Measurements from ENCODE around the gene MALAT1. TPM values are rescaled to one million over a fixed set of nuclear protein-coding genes. Genes with fewer than 3 reads are reported as not detected.

MALAT1 gene
- total RNA-seq, 1 donor from 2014 or later = 16,546 TPM

DNA sequence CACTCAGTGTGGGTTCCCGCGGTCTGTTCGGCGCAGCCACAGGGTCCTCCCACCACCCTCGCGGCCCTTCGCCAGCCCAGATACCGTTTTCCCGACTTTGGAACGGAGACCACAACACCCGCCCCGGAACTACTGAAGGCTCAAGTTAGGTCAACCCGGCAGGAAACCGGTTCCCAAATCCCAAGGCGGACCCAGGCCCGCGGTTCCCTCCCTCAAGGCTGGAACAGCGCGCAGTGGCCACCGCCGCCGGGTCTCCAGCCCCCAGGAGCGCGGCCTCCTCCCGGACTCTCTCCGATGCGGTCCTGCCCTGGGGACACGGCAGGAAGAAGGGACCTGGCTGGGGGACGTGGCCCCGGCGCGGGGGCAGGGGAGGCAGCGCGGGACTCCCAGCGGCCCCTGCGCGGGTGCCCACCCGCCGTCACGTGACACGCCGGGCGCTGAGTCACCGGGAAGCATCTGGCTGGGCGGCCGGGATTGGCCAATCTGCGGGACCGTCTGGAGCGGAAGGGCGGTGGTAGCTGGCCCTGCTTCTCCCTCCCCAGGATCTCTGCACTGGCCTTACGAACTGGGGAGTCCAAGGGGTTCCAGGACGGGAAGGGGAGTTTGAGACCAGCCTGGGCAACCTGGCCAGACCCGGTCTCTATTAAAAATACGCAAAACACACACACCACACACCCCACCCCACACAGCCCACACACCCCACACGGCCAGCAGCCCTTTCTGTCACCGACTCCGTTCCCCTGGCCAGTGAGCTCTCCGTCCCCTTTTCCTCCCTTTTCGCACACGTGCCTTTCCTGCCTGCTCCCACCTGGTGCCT lies 21.5 kb upstream of the MALAT1 start:
- peak; percentile 88 for DNase-seq (ENCODE audit: low spot score, unreplicated experiment)
- Mint-ChIP-seq H3K4me3 (ENCODE audit: low read depth) (peak overlapping the region; percentile 90), H3K36me3 (ENCODE audit: insufficient read depth) (no peaks in the 10 kb centered on the region), H3K27me3 (no peaks in the 10 kb centered on the region), H3K9me3 (ENCODE audit: low read depth) (no peaks in the 10 kb centered on the region), H3K4me1 (ENCODE audit: low read depth) (peaks cover 24% of the 10 kb centered on the region), H3K27ac (peak overlapping the region; percentile 100)
- TF ChIP-seq, protein P1, sequence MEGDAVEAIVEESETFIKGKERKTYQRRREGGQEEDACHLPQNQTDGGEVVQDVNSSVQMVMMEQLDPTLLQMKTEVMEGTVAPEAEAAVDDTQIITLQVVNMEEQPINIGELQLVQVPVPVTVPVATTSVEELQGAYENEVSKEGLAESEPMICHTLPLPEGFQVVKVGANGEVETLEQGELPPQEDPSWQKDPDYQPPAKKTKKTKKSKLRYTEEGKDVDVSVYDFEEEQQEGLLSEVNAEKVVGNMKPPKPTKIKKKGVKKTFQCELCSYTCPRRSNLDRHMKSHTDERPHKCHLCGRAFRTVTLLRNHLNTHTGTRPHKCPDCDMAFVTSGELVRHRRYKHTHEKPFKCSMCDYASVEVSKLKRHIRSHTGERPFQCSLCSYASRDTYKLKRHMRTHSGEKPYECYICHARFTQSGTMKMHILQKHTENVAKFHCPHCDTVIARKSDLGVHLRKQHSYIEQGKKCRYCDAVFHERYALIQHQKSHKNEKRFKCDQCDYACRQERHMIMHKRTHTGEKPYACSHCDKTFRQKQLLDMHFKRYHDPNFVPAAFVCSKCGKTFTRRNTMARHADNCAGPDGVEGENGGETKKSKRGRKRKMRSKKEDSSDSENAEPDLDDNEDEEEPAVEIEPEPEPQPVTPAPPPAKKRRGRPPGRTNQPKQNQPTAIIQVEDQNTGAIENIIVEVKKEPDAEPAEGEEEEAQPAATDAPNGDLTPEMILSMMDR (IDR thresholded peaks at IDR 0.05; ENCODE audit: unreplicated experiment) = no peak

GRCh38 chr11:65478388-65479183 lies 20.3 kb upstream of the MALAT1 start:
- H3K27me3 Mint-ChIP-seq = no peaks in the 10 kb centered on the region
- H3K4me1 Mint-ChIP-seq (ENCODE audit: low read depth) = peaks cover 25% of the 10 kb centered on the region
- peak overlapping the region; percentile 91 for H3K27ac Mint-ChIP-seq
- TF ChIP-seq, protein P1 (IDR thresholded peaks at IDR 0.05; ENCODE audit: unreplicated experiment) = no peak
- H3K36me3 Mint-ChIP-seq (ENCODE audit: insufficient read depth) = no peaks in the 10 kb centered on the region
- H3K9me3 Mint-ChIP-seq (ENCODE audit: low read depth) = no peaks in the 10 kb centered on the region
- no peak for DNase-seq (ENCODE audit: low spot score, unreplicated experiment)
- H3K4me3 Mint-ChIP-seq (ENCODE audit: low read depth) = peak overlapping the region; percentile 37

DNA sequence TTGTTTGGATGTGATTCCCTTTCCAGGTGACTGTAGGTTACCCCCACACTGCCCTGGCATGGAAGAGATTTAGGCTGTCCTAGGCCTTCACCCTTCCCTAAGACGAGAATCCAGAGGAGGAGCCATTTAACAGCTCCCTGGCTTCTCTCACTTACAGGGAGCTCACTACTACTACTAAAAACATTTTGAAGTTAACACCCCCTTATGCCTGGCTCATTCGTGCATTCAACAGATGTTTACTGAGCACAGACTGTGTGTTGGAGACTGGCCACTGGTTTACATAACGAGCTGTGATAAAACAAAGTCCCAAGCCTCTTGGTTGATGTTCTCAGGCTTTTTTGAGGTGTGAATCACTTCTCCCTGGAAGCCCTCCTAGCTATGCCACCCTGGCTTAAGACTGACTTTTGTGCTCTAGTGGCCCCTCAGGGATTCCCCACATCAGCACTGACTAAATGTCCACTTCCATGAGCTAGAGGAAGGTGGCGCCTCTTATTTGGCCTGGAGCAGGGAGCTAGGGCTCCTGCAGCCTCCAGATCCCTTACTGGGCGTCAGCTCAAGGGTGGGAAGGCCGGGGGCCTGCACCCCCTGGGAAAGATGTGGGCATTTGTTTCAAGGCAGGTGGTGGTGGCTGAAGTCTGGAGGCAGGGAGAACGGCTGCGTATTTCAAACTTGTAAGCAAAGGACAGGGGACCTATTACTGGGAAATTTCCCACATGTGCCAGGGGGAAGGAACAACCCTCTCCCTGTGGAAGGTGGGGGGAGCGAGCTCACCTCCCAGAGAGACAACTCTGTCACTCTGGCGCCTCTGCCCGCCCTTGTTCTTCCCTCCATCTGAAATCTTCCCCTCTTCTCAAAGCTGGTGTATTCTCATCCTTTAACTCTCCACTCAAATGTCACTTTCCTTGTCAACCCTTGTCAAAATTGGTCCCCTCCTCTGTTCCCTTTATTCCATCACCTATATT lies 19.4 kb upstream of the MALAT1 start:
- no peak for DNase-seq (ENCODE audit: low spot score, unreplicated experiment)
- Mint-ChIP-seq H3K27me3 (no peaks in the 10 kb centered on the region), H3K4me3 (ENCODE audit: low read depth) (peak overlapping the region; percentile 19), H3K27ac (peak overlapping the region; percentile 91), H3K9me3 (ENCODE audit: low read depth) (no peaks in the 10 kb centered on the region), H3K4me1 (ENCODE audit: low read depth) (peaks cover 25% of the 10 kb centered on the region), H3K36me3 (ENCODE audit: insufficient read depth) (no peaks in the 10 kb centered on the region)
- TF ChIP-seq, protein P1 (IDR thresholded peaks at IDR 0.05; ENCODE audit: unreplicated experiment) = peak; percentile 32

DNA sequence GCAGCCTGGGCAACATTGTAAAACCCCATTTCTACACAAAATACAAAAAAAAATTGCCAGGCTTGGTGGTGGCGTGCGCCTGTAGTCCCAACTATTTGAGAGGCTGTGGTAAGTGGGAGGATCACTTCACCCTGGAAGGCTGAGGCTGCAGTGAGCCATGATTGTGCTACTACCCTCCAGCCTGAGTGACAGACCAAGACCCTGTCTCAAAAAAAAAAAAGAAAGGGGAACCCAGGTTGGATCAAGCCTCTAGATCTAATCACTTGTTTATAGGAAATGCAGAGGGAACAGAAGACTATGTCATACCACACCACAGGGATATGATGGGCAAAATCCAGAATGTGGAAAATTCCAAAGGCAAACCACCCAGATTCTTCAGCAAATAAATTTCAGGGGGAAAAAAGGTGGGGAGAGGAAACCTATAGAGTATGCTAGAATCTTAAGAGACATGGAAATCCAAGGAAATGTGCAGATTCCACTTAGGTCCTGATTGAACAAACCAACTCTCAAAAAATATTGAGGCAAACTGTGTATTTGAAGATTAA lies 16.5 kb upstream of the MALAT1 start:
- no peak overlapping the region for H3K4me3 Mint-ChIP-seq (ENCODE audit: low read depth)

More for the DNA sequence above, 16.5 kb upstream of the MALAT1 start:
- H3K4me1 Mint-ChIP-seq (ENCODE audit: low read depth) = peaks cover 27% of the 10 kb centered on the region
- no peaks in the 10 kb centered on the region for H3K27me3 Mint-ChIP-seq
- H3K27ac Mint-ChIP-seq = no peak overlapping the region
- H3K9me3 Mint-ChIP-seq (ENCODE audit: low read depth) = no peaks in the 10 kb centered on the region
- H3K36me3 Mint-ChIP-seq (ENCODE audit: insufficient read depth) = no peaks in the 10 kb centered on the region
- TF ChIP-seq, protein P1 (IDR thresholded peaks at IDR 0.05; ENCODE audit: unreplicated experiment) = no peak
- no peak for DNase-seq (ENCODE audit: low spot score, unreplicated experiment)

Data from progenitor cell of endocrine pancreas (in vitro differentiated cells).